SK-N-SH treated with all-trans-retinoic acid at 6 μM for 48 hours (cell line): ENCODE data around the gene RALBP1.

Experiments used
- ATAC-seq: fragments of 200-7000 bp; cut with Tn5 transposase; 3 replicates; pipeline ENCODE4 v1.9.1; 2020; ENCODE audit warnings: mild to moderate bottlenecking, moderate library complexity
- ARNTL ChIP-seq: fragments of 450-650 bp; formaldehyde crosslinking; IDR thresholded peaks from 2 replicates; pipeline ENCODE4 v1.5.0; 2020; ENCODE audit warnings: low read depth, mild to moderate bottlenecking, moderate library complexity, borderline replicate concordance
- BACH2 ChIP-seq: fragments of 250-450 bp; sonication (Bioruptor Pico); IDR thresholded peaks from 2 replicates; pipeline ENCODE4 v1.9.0; 2021; ENCODE audit warnings: mild to moderate bottlenecking, borderline replicate concordance
- CREB5 ChIP-seq: fragments of 250-450 bp; sonication (Bioruptor Pico); IDR thresholded peaks from 2 replicates; pipeline ENCODE4 v1.5.1; 2020; ENCODE audit warnings: low read depth, mild to moderate bottlenecking, moderate library complexity
- CSDC2 ChIP-seq: fragments of 250-450 bp; sonication (Bioruptor Pico); IDR thresholded peaks from 2 replicates; pipeline ENCODE4 v1.5.0; 2020; ENCODE audit warnings: mild to moderate bottlenecking, moderate library complexity
- CSRNP3 ChIP-seq: fragments of 250-450 bp; sonication (Bioruptor Pico); IDR thresholded peaks from 2 replicates; pipeline ENCODE4 v1.5.1; 2021; ENCODE audit warnings: mild to moderate bottlenecking, moderate library complexity
- ESRRG ChIP-seq: fragments of 250-450 bp; sonication (Bioruptor Pico); IDR thresholded peaks from 2 replicates; pipeline ENCODE4 v1.6.1; 2021; ENCODE audit warnings: mild to moderate bottlenecking
- GLIS3 ChIP-seq: fragments of 250-450 bp; sonication (Bioruptor Pico); IDR thresholded peaks from 2 replicates; pipeline ENCODE4 v1.5.0; 2020; ENCODE audit warnings: mild to moderate bottlenecking, moderate library complexity
- ISL1 ChIP-seq: fragments of 250-450 bp; sonication (Bioruptor Pico); IDR thresholded peaks from 2 replicates; pipeline ENCODE4 v2.1.2; 2022; ENCODE audit warnings: mild to moderate bottlenecking, moderate library complexity
- OSR1 ChIP-seq: fragments of 250-450 bp; sonication (Bioruptor Pico); IDR thresholded peaks from 2 replicates; pipeline ENCODE4 v1.8.0; 2022; ENCODE audit warnings: moderate library complexity, mild to moderate bottlenecking, inconsistent platforms
- PATZ1 ChIP-seq: fragments of 250-450 bp; sonication (Bioruptor Pico); IDR thresholded peaks from 2 replicates; pipeline ENCODE4 v1.8.0; 2020; ENCODE audit warnings: mild to moderate bottlenecking, moderate library complexity, borderline replicate concordance
- PPARA ChIP-seq: fragments of 250-450 bp; sonication (Bioruptor Pico); IDR thresholded peaks from 2 replicates; pipeline ENCODE4 v1.5.0; 2020; ENCODE audit warnings: mild to moderate bottlenecking, borderline replicate concordance
- RARB ChIP-seq: fragments of 250-450 bp; sonication (Bioruptor Pico); IDR thresholded peaks from 2 replicates; pipeline ENCODE4 v1.8.0; 2021; ENCODE audit warnings: mild to moderate bottlenecking, moderate library complexity
- SNAI2 ChIP-seq: fragments of 250-450 bp; sonication (Bioruptor Pico); IDR thresholded peaks from 2 replicates; pipeline ENCODE4 v1.5.0; 2020; ENCODE audit warnings: mild to moderate bottlenecking, moderate library complexity
- TCF4 ChIP-seq: fragments of 250-450 bp; sonication (Bioruptor Pico); IDR thresholded peaks from 2 replicates; pipeline ENCODE4 v1.8.0; 2021; ENCODE audit warnings: mild to moderate bottlenecking, moderate library complexity, borderline replicate concordance
- TOX ChIP-seq: fragments of 250-450 bp; sonication (Bioruptor Pico); IDR thresholded peaks from 2 replicates; pipeline ENCODE4 v1.8.0; 2021; ENCODE audit warnings: mild to moderate bottlenecking, moderate library complexity, borderline replicate concordance
- ZFP3 ChIP-seq: fragments of 250-450 bp; sonication (Bioruptor Pico); IDR thresholded peaks from 2 replicates; pipeline ENCODE4 v1.5.0; 2020; ENCODE audit warnings: mild to moderate bottlenecking, moderate library complexity
- ZFP30 ChIP-seq: fragments of 450-650 bp; formaldehyde crosslinking; IDR thresholded peaks from 2 replicates; pipeline ENCODE4 v1.5.0; 2022; ENCODE audit warnings: mild to moderate bottlenecking, moderate library complexity
- ZNF565 ChIP-seq: fragments of 450-650 bp; formaldehyde crosslinking; conservative IDR thresholded peaks from 2 replicates; pipeline ENCODE4 v1.5.0; 2020; ENCODE audit warnings: low read depth, mild to moderate bottlenecking, moderate library complexity
- ZNF70 ChIP-seq: fragments of 450-650 bp; formaldehyde crosslinking; IDR thresholded peaks from 2 replicates; pipeline ENCODE4 v1.5.0; 2020; ENCODE audit warnings: mild to moderate bottlenecking, moderate library complexity
- ZNF8 ChIP-seq: fragments of 450-650 bp; formaldehyde crosslinking; IDR thresholded peaks from 2 replicates; pipeline ENCODE4 v1.5.0; 2020; ENCODE audit warnings: mild to moderate bottlenecking, moderate library complexity

The RALBP1 gene

GRCh38 chr18:9531791-9532410 is 56.6 kb downstream of the RALBP1 start:
- no peak for TF ChIP-seq PPARA (CRISPR knock-in tag)
- no peak for TF ChIP-seq ZNF70 (CRISPR knock-in tag)
- no peak for TF ChIP-seq CSDC2 (CRISPR knock-in tag)
- TF ChIP-seq ISL1 (CRISPR knock-in tag), result no peak
- ATAC-seq, result no peak

GRCh38 chr18:9534844-9535243 is 59.5 kb downstream of the RALBP1 start:
- no peak for ATAC-seq
- TF ChIP-seq GLIS3 (no peak), BACH2 (CRISPR knock-in tag) (no peak), CSDC2 (CRISPR knock-in tag) (no peak)

GRCh38 chr18:9535430-9535991 is 60.2 kb downstream of the RALBP1 start:
- ATAC-seq, result peak; percentile 95
- no peak for TF ChIP-seq ZFP3 (CRISPR knock-in tag)
- TF ChIP-seq CREB5 (CRISPR knock-in tag), result no peak
- TF ChIP-seq TOX (CRISPR knock-in tag), result no peak
- no peak for TF ChIP-seq ZNF8 (CRISPR knock-in tag)
- no peak for TF ChIP-seq CSRNP3 (CRISPR knock-in tag)

GRCh38 chr18:9536354-9537152 is 61.2 kb downstream of the RALBP1 start:
- TF ChIP-seq PATZ1 (CRISPR knock-in tag) (no peak), OSR1 (CRISPR knock-in tag) (no peak), ZNF565 (CRISPR knock-in tag) (no peak), TOX (CRISPR knock-in tag) (no peak), ESRRG (CRISPR knock-in tag) (no peak), TCF4 (no peak), GLIS3 (no peak), ARNTL (CRISPR knock-in tag) (no peak), RARB (no peak), ZFP3 (CRISPR knock-in tag) (no peak), CSDC2 (CRISPR knock-in tag) (no peak), CREB5 (CRISPR knock-in tag) (no peak), PPARA (CRISPR knock-in tag) (no peak), ZNF8 (CRISPR knock-in tag) (no peak), SNAI2 (CRISPR knock-in tag) (no peak), ISL1 (CRISPR knock-in tag) (no peak), ZFP30 (no peak), CSRNP3 (CRISPR knock-in tag) (no peak)
- TF ChIP-seq, all 23 proteins: peak for 0
- no peak for ATAC-seq
